H1 (cell line): ENCODE data around the gene RAP1GDS1. TPM values are rescaled to one million over a fixed set of nuclear protein-coding genes. Genes with fewer than 3 reads are reported as not detected.

Experiments used
- RNF2 ChIP-seq: fragments of 200-900, 300-1000 bp; sonication (generic); IDR thresholded peaks from 2 replicates; pipeline ENCODE4 v1.7.1; 2016; ENCODE audit warnings: borderline replicate concordance, low read depth, mild to moderate bottlenecking, antibody characterized with exemption, low read length; ENCODE audit not compliant: poor library complexity, severe bottlenecking; ENCODE audit errors: missing control alignments
- polyA plus RNA-seq, 7 experiments: library from polyadenylated mRNA; depleted of rRNA in 3 of 7; stranded (reverse) in 5 of 7; unstranded in 2 of 7; fragments of >200 nt in 5 of 7; fragments of 200-250 nt in 2 of 7; gene quantifications; 1 replicate in 5 of 7; 2 replicates in 1 of 7; 4 replicates in 1 of 7; pipeline versions ENCODE4 v1.2.1 to v1.2.3, GENCODE V29; 2011 to 2013; ENCODE audit warnings: missing spikeins in 2 of 7, mixed read lengths in 2 of 7
- total RNA-seq: library from RNA; stranded (reverse); fragmentation: NEBNext Ultra II Directional; extraction: Animal tissue kit (Norgen Biotek cat#: 25700); gene quantifications from 2 replicates; pipeline ENCODE4 v1.2.1, GENCODE V29; 2021

The RAP1GDS1 gene
- total and polyA plus RNA-seq, 2 of the 8 experiments (the other 6 are each of a cell fraction or from before 2014, with no cell fraction given) = 12.8 to 31.9 TPM

DNA sequence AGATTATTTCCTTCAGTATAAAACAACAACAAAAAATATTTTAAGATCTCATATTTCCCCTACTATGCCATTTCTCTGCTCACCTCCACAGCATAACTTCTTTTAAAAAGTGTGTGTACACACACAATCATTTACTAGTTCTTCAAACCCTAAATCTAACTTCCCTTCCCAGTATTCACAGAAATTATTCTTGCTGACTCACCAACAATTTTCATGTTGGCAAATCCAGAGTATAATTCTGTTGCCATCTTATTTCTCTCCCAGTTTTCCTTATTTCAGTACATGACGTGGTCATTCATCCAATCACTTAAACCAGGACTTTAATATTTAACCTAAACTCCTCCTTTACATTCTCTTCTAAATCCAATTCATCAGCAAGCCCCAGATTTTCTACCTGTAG, 11.4 kb upstream of the RAP1GDS1 start (continued):
- TF ChIP-seq RNF2 = no peak
